HAP-1 (cell line): ENCODE data around the gene SCNM1.

ENCODE experiments used
- DNase-seq, 2 experiments: peaks; one replicate each; pipeline ENCODE4 v3.0.0-alpha.2; 2016 to 2020; ENCODE audit warnings: low spot score in 2 of 2
- H3K27me3 ChIP-seq: fragments of 250-450 bp; sonication (Bioruptor Pico); 2 replicates; pipeline ENCODE4 v1.5.1; 2020; ENCODE audit warnings: low read depth, mild to moderate bottlenecking, moderate library complexity
- H3K36me3 ChIP-seq: fragments of 250-450 bp; sonication (Bioruptor Pico); replicated peaks from 2 replicates; pipeline ENCODE4 v1.5.1; 2020; ENCODE audit warnings: mild to moderate bottlenecking
- H3K4me1 ChIP-seq: fragments of 250-450 bp; sonication (Bioruptor Pico); 2 replicates; pipeline ENCODE4 v1.5.1; 2020; ENCODE audit warnings: mild to moderate bottlenecking
- H3K4me3 ChIP-seq: fragments of 250-450 bp; sonication (Bioruptor Pico); 2 replicates; pipeline ENCODE4 v1.5.1; 2020; ENCODE audit warnings: mild to moderate bottlenecking, moderate library complexity
- H3K9me3 ChIP-seq: fragments of 250-450 bp; sonication (Bioruptor Pico); 2 replicates; pipeline ENCODE4 v1.5.1; 2020; ENCODE audit warnings: mild to moderate bottlenecking, moderate library complexity
- in situ Hi-C: fragments of 300-500 bp; cut with MboI; formaldehyde crosslinking; loops from 3 replicates; pipeline ENCODE4 v1.14.3; 2020; ENCODE audit warnings: low sequenced_read_pairs, inconsistent platforms, mixed read lengths

SCNM1 gene

DNA sequence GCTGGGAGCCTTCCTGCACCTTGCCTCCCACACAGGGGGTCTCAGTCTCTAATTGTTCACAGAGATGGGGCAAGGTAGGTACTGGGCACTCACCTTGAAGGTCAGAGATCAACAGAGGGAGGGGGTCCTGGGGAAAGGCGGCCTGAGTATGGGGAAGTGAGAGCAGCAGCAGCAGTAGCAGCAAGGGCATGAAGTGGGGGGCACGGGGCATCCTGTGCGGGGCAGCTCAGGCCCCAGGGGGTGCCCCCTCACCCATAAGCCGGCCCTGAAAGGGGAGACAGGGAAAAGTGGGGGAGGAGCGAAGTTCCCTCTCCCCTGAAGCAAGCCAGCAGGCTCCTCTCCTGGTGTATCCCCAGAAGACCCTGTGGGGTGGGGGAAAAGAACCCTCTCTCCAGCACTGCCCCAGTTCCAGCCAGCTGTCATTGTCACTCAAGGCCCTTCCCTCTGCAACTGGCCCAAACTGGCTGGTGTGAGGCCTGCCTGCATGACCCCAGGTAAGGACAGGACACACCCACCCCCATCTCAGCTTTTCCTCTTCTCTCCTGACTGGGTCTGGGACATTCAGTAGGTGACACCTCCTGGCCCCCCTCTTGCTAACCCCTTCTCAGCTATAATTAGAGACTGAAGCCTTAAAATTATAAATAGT, 23.4 kb upstream of the SCNM1 start:
- Histone ChIP-seq H3K4me3 (no peak overlapping the region), H3K4me1 (peaks cover 7% of the 10 kb centered on the region), H3K36me3 (no peaks in the 10 kb centered on the region), H3K9me3 (no peaks in the 10 kb centered on the region), H3K27me3 (no peaks in the 10 kb centered on the region)
- DNase-seq = no peak
- in situ Hi-C loops = no loop called here

DNA sequence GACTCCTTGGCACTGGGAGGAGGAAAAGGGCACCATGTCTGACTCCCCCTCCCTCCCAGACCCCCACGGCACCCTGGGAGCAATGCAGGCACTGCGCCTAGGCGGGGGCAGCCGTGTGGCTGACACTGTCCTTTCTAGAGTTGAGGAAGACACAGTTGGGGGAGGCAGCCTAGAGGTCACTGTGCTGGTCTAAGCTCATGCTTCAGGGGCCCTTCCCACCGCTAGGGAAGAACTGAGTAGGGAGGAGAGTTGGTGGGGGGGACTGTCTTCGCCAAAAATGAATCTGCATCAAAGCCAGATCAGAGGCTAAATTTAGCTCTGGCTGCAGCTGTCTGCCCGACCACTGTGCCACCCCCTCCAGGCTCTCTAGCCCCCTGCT, 22.9 kb upstream of the SCNM1 start:
- no peak for DNase-seq
- H3K27me3 ChIP-seq = no peaks in the 10 kb centered on the region
- no peak overlapping the region for H3K4me3 ChIP-seq
- no peaks in the 10 kb centered on the region for H3K9me3 ChIP-seq
- no peaks in the 10 kb centered on the region for H3K36me3 ChIP-seq
- in situ Hi-C loops = no loop called here
- peaks cover 7% of the 10 kb centered on the region for H3K4me1 ChIP-seq

DNA sequence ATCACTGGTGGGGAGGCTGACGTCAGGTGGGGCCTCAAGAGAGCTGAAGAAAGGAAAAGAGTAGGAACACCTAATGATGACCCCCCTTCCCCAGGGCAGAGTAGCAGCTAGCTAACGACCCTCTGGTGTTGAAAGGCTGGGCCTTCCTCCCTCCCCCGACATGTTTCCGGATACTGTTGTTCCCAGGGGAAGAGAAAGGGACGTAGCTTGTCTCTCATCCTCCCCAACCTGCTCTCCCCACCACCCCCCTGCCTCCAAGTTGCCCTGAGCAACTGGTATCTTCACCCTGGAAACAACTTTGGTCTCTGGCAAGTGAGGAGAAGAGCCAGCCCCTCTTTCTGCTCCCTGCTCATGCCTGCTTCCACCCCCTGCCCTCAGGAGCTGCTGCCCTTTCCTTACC, 22.0 kb upstream of the SCNM1 start:
- H3K4me3 ChIP-seq = no peak overlapping the region
- peaks cover 7% of the 10 kb centered on the region for H3K4me1 ChIP-seq
- H3K9me3 ChIP-seq = no peaks in the 10 kb centered on the region
- in situ Hi-C loops = no loop called here
- DNase-seq = no peak
- H3K27me3 ChIP-seq = no peaks in the 10 kb centered on the region
- no peaks in the 10 kb centered on the region for H3K36me3 ChIP-seq

DNA sequence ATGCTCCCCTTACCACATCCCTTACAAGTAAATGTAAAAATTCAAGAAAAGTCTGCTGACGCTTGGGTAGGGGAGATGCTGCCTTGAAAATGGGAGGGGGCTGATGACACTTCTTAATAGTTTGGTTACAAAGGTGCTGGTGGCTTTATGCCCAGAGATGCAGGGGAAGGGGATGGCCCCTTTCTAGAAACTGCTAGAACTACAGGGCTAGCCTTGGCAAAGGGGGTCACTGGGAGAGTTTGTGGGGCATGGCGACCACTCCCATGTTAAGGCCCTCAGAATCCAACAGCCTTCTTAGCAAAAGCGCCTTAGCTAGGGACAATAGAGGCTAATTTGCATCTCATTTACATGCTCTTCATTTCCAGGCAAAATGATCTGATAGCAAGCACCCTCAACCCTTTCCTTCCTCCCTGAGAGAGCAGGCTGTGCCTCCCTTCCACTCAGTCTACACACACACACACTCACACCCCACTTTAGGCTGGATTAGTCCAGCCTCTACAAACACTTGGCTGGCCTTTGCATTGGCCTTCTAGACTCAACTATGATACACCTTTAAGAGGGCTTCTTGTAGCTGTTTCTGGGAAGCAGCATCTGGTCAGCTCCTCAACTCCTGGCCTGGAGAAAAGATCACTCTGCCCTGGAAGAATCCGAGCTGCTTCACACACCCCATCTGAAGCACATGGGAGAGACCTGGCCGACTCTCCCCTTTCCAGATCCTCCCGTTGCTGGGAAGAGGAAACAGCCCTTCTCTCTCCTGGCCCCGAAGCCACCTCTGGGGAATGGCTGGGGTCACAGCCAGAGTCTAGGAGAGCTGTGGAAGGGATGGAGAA, 21.3 kb upstream of the SCNM1 start:
- no peaks in the 10 kb centered on the region for H3K27me3 ChIP-seq
- H3K4me1 ChIP-seq = peaks cover 7% of the 10 kb centered on the region
- in situ Hi-C loops = no loop called here

DNA sequence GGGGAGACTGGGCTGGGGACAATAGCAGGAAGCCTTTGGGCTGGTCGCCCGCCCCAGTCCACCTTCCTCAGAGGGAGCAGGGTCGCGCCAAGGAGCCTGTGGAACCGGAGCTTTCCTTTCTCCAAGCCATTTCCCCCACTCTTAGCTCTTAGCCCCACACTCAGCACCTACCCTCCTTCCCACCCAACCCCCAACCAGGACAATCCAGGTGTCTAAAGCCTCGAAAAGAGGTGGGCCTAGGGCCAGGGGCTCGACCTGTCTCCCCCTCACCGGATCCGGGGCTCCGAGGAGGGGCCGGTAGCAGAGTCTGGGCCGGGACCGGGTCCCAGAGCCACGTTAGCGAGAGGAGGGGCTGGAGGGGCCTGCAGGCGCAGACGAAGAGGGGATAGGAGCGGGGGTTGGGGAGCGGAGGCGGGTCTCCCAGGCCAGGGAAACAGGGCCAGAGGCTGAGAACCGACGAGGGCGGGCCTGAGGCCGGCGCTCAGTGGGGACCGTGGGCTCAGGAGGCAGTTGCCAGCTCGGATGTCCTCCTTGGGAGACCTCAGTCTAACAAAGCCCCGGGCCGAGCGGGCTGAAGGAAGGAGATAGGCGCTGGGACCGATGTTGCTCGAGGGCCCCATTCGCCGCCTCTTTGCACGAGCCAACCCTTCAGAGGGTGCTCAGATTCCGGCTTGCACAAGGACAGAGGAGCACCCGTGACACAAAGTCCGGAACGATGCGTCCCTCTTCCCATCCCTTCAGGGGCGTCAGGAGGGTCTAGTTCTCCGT, 20.5 kb upstream of the SCNM1 start:
- Histone ChIP-seq H3K9me3 (no peaks in the 10 kb centered on the region), H3K36me3 (no peaks in the 10 kb centered on the region), H3K4me3 (peak overlapping the region; percentile 64), H3K27me3 (no peaks in the 10 kb centered on the region), H3K4me1 (peaks cover 7% of the 10 kb centered on the region)
- no peak for DNase-seq
- in situ Hi-C loops = no loop called here

More for the DNA sequence above, 21.3 kb upstream of the SCNM1 start:
- no peak for DNase-seq
- H3K36me3 ChIP-seq = no peaks in the 10 kb centered on the region
- H3K4me3 ChIP-seq = no peak overlapping the region
- H3K9me3 ChIP-seq = no peaks in the 10 kb centered on the region

DNA sequence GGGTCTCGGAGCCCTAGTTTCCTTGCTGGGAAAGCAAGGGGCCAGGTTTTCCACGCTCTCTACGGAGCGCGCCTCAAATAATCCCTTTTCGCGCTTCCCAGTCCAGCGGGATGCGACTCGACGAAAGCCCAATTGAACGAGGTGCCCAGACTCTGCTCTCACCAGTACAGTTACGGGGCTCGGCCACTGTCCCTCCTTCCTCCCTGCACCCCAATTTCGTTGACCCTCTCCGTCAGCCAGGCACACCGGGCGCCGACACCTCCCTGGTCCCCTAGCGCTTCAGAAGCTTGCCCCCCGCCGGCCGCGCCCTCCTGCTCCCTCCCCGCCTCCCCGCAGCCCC, 19.9 kb upstream of the SCNM1 start:
- H3K27me3 ChIP-seq = no peaks in the 10 kb centered on the region
- H3K4me1 ChIP-seq = peaks cover 7% of the 10 kb centered on the region
- in situ Hi-C loops = no loop called here
- H3K4me3 ChIP-seq = peak overlapping the region; percentile 64
- H3K9me3 ChIP-seq = no peaks in the 10 kb centered on the region
- H3K36me3 ChIP-seq = no peaks in the 10 kb centered on the region
- no peak for DNase-seq

DNA sequence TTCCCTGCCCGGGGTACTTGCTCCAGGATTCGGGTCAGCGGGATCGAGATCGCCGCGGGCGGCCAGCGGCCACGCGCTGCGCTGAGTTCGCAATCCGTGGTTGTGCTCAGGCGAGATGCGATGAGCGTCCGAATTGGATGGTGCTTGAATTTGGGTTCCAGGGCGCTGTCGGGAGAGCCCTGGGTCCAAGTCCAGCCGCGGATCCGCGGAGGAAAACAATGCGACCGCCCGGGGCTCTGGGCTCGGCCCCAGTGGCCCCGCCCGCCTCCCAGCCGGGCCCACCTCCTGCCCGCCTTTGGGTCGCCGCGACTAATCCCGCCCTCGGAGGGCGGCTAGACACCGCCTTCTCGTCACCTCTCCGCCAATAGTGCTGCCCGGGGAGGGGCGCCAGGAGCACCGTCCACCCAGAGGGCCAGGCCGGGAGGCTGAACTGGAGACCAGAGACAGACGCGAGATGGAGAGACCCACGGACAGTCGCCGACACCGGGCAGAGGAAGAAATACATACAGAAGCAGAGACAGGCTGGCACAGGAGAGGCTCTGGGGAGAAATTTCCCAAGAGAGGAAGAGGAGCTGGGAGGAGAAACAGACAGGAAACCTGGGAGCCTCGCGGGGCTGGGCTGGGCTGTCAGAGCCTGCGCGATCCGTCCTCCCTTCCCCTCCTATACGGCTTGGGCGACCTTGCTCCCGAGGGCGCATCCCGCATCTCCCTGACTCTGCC, 19.4 kb upstream of the SCNM1 start, which contains the start of gene SEMA6C:
Gene SEMA6C, minus strand, starts transcription at position 220 of the 720 bp plus-strand sequence. CDS start 4,010 bp downstream, outside the sequence.
- peak within 1 kb of the TSS; percentile 64 for H3K4me3 ChIP-seq

DNA sequence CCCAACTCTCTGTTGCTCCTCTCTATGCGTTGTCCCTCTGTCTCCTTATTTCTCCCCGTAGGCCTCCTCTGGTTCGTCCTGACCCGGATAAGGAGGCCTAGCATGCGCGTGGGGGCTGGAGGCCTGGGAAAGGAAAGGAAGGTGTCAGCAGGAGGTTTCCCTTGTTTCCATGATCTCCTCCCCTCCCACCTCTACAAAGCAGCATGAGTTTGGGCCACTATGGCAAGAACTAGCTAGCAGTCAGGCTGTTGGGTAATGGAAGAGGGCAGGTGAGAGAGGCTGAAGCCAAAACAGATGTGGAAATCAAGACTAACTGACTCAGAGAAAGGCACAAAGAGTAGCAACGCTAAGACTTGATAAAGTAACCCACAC, 18.8 kb upstream of the SCNM1 start:
- Histone ChIP-seq H3K4me3 (peak overlapping the region; percentile 64), H3K36me3 (no peaks in the 10 kb centered on the region), H3K4me1 (peaks cover 7% of the 10 kb centered on the region), H3K27me3 (no peaks in the 10 kb centered on the region), H3K9me3 (no peaks in the 10 kb centered on the region)
- no peak for DNase-seq
- in situ Hi-C loops = no loop called here

More for the DNA sequence above, 19.4 kb upstream of the SCNM1 start, which contains the start of gene SEMA6C:
- H3K27me3 ChIP-seq = no peaks in the 10 kb centered on the region
- in situ Hi-C loops = no loop called here
- H3K36me3 ChIP-seq = no peaks in the 10 kb centered on the region
- H3K9me3 ChIP-seq = no peaks in the 10 kb centered on the region
- peak; percentile 86 to 97 for DNase-seq
- peaks cover 7% of the 10 kb centered on the region for H3K4me1 ChIP-seq

DNA sequence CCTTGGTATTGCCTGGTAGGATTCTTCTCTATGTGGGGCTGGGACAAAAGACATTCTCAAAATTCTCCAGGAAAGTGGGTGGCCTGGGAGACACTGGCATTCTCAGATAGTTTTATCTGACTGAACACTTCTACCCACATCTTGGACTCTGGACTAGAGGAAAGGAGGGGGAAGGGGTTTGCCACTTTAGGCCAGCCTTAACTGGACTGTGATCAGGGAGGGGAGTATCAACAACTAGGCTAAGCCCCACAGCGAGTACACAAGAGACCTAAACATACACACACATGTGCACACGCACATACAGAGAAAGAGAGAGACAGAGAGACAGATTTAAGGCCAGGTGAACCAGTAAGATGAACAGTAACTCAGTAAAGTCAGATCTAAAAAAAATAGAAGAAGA, 18.3 kb upstream of the SCNM1 start:
- no peak overlapping the region for H3K4me3 ChIP-seq
- in situ Hi-C loops = no loop called here
- no peaks in the 10 kb centered on the region for H3K9me3 ChIP-seq

DNA sequence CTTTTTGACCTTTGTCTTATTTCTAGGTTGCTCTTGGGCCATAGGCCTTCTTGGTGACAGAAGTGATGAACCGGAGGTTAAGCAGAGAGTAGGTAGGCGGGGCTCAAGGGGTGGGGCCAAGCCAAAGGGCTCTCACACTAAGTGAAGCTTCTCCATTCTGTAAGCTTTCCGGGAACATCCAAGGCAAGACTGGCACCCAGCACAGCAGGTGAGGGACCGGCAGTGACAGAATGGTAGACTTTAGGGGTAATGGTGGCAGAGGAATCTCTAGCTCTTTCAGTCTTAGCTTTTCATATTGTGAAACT, 9.5 kb upstream of the SCNM1 start, which contains the start of gene TNFAIP8L2:
Gene TNFAIP8L2, plus strand, starts transcription at position 135 of the 305 bp plus-strand sequence. CDS start 2,049 bp downstream, outside the sequence.
- no peaks in the 10 kb centered on the region for H3K9me3 ChIP-seq
- in situ Hi-C loops = loop anchor here (5.0 kb wide), 1 partner anchor 64 kb away; no protein-coding TSS in a partner anchor
- H3K4me1 ChIP-seq = no peaks in the 10 kb centered on the region
- H3K36me3 ChIP-seq = peaks cover 8% of the 10 kb centered on the region
- DNase-seq = peak in 1 of 2 experiments; percentile 31
- H3K4me3 ChIP-seq = no peak within 1 kb of the TSS
- H3K27me3 ChIP-seq = no peaks in the 10 kb centered on the region

More for the DNA sequence above, 18.3 kb upstream of the SCNM1 start:
- Histone ChIP-seq H3K36me3 (no peaks in the 10 kb centered on the region), H3K4me1 (peaks cover 7% of the 10 kb centered on the region), H3K27me3 (no peaks in the 10 kb centered on the region)
- no peak for DNase-seq

DNA sequence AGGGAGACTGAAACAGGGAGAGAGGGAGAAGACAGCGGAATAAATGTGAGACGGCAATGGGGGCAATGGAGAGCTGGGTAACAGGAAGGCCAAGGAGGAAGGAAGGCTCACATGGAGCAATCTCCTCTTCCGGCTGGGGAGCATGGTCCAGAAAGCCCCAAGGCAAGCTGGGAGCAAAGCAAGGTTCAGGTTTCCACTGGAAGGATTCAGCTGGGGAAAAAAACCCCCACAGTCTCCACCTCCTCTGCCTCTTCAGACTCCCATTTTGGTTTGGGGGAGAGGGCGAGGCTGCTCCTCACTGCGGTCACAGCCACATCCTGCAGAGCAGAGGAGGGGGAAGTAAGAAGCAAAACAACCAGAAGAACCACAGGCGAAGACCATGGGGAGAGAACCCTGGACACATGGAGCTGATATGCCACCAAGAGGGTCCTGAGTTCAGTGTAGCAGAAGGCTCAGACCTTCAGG, 8.8 kb upstream of the SCNM1 start:
- no peaks in the 10 kb centered on the region for H3K4me1 ChIP-seq
- no peaks in the 10 kb centered on the region for H3K9me3 ChIP-seq
- no peak for DNase-seq
- no peaks in the 10 kb centered on the region for H3K27me3 ChIP-seq
- H3K4me3 ChIP-seq = no peak overlapping the region
- in situ Hi-C loops = loop anchor here (5.0 kb wide), 1 partner anchor 65 kb away; no protein-coding TSS in a partner anchor
- H3K36me3 ChIP-seq = peaks cover 8% of the 10 kb centered on the region

DNA sequence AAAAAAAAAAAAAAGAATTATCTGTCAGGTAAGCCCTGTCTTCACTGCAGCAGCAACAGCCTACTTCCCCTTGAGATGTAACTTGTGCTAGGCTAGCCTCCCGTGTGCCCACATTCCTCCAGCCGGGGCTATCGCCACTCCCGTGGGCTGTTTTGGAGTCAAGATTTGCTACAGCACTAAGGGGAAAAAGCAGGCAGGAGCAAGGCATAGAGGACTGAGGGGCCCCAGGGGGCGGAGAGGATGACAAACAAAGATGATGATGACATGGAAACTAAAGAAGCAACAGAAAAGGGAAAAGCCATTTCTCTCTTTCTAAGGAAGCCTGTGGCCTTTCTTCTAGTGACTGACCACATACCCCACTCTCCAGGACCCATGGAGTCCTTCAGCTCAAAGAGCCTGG, 7.6 kb upstream of the SCNM1 start:
- H3K4me3 ChIP-seq = no peak overlapping the region
- in situ Hi-C loops = loop anchor here (5.0 kb wide), 1 partner anchor 66 kb away; no protein-coding TSS in a partner anchor
- H3K36me3 ChIP-seq = peaks cover 8% of the 10 kb centered on the region
- no peak for DNase-seq
- H3K4me1 ChIP-seq = no peaks in the 10 kb centered on the region
- H3K9me3 ChIP-seq = no peaks in the 10 kb centered on the region
- no peaks in the 10 kb centered on the region for H3K27me3 ChIP-seq

DNA sequence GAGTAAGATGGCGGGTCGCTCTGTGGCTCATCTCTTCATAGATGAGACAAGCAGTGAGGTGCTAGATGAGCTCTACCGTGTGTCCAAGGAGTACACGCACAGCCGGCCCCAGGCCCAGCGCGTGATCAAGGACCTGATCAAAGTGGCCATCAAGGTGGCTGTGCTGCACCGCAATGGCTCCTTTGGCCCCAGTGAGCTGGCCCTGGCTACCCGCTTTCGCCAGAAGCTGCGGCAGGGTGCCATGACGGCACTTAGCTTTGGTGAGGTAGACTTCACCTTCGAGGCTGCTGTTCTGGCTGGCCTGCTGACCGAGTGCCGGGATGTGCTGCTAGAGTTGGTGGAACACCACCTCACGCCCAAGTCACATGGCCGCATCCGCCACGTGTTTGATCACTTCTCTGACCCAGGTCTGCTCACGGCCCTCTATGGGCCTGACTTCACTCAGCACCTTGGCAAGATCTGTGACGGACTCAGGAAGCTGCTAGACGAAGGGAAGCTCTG, 7.1 kb upstream of the SCNM1 start:
- Histone ChIP-seq H3K4me3 (no peak overlapping the region), H3K36me3 (peaks cover 8% of the 10 kb centered on the region), H3K4me1 (no peaks in the 10 kb centered on the region), H3K27me3 (no peaks in the 10 kb centered on the region), H3K9me3 (no peaks in the 10 kb centered on the region)
- DNase-seq = no peak
- in situ Hi-C loops = loop anchor here (5.0 kb wide), 1 partner anchor 66 kb away; no protein-coding TSS in a partner anchor
